ENCODE results near the gene ROPN1.
"Not testable (repeated sequence)": the region's sequence is repeated elsewhere in the genome, so short reads cannot be mapped to it uniquely, and the experiment has no call there.

ROPN1 gene

GRCh38 chr3:123979525-123980501 lies 12.1 kb downstream of the ROPN1 start:
- peaks cover 41% of the 10 kb centered on the region for H3K27me3 Mint-ChIP-seq (ENCODE audit: low read depth)
- H3K4me1 Mint-ChIP-seq (ENCODE audit: low read depth); H3K27ac Mint-ChIP-seq; H3K9me3 Mint-ChIP-seq; DNase-seq (ENCODE audit: low spot score); H3K4me3 Mint-ChIP-seq; H3K36me3 Mint-ChIP-seq (ENCODE audit: low read depth): not testable (repeated sequence)

- H3K36me3 Mint-ChIP-seq (ENCODE audit: low read depth); H3K4me1 Mint-ChIP-seq (ENCODE audit: low read depth); H3K4me3 Mint-ChIP-seq; DNase-seq (ENCODE audit: low spot score); H3K9me3 Mint-ChIP-seq; H3K27ac Mint-ChIP-seq: not testable (repeated sequence)
- peaks cover 35% of the 10 kb centered on the region for H3K27me3 Mint-ChIP-seq (ENCODE audit: low read depth)
Measured at GRCh38 chr3:123976904-123977303, 15.0 kb downstream of the ROPN1 start.

- not testable (repeated sequence) for DNase-seq (ENCODE audit: low spot score); H3K36me3 Mint-ChIP-seq (ENCODE audit: low read depth); H3K4me1 Mint-ChIP-seq (ENCODE audit: low read depth); H3K27ac Mint-ChIP-seq; H3K9me3 Mint-ChIP-seq; H3K4me3 Mint-ChIP-seq
- peaks cover 34% of the 10 kb centered on the region for H3K27me3 Mint-ChIP-seq (ENCODE audit: low read depth)
Measured at GRCh38 chr3:123976181-123976898, 15.6 kb downstream of the ROPN1 start.

- peaks cover 28% of the 10 kb centered on the region for H3K27me3 Mint-ChIP-seq (ENCODE audit: low read depth)
- H3K9me3 Mint-ChIP-seq; H3K4me1 Mint-ChIP-seq (ENCODE audit: low read depth); H3K27ac Mint-ChIP-seq; DNase-seq (ENCODE audit: low spot score); H3K4me3 Mint-ChIP-seq; H3K36me3 Mint-ChIP-seq (ENCODE audit: low read depth): not testable (repeated sequence)
Measured at GRCh38 chr3:123975030-123975429, 16.9 kb downstream of the ROPN1 start.

- Mint-ChIP-seq H3K27ac (no peak overlapping the region), H3K36me3 (ENCODE audit: low read depth) (no peaks in the 10 kb centered on the region), H3K4me3 (no peak overlapping the region), H3K4me1 (ENCODE audit: low read depth) (no peaks in the 10 kb centered on the region), H3K9me3 (no peaks in the 10 kb centered on the region), H3K27me3 (ENCODE audit: low read depth) (peaks cover 49% of the 10 kb centered on the region)
- DNase-seq (ENCODE audit: low spot score), result no peak
Measured at GRCh38 chr3:123971406-123971805, 20.5 kb downstream of the ROPN1 start.

- not testable (repeated sequence) for H3K9me3 Mint-ChIP-seq; DNase-seq (ENCODE audit: low spot score); H3K4me1 Mint-ChIP-seq (ENCODE audit: low read depth); H3K4me3 Mint-ChIP-seq; H3K36me3 Mint-ChIP-seq (ENCODE audit: low read depth); H3K27ac Mint-ChIP-seq
- peaks cover 61% of the 10 kb centered on the region for H3K27me3 Mint-ChIP-seq (ENCODE audit: low read depth)
Measured at GRCh38 chr3:123967260-123967659, 24.7 kb downstream of the ROPN1 start.

- peaks cover 62% of the 10 kb centered on the region for H3K27me3 Mint-ChIP-seq (ENCODE audit: low read depth)
- not testable (repeated sequence) for H3K4me3 Mint-ChIP-seq; DNase-seq (ENCODE audit: low spot score); H3K4me1 Mint-ChIP-seq (ENCODE audit: low read depth); H3K36me3 Mint-ChIP-seq (ENCODE audit: low read depth); H3K27ac Mint-ChIP-seq; H3K9me3 Mint-ChIP-seq
Measured at GRCh38 chr3:123966799-123967198, 25.1 kb downstream of the ROPN1 start.

GRCh38 chr3:123964793-123965192 lies 27.1 kb downstream of the ROPN1 start:
- not testable (repeated sequence) for H3K27ac Mint-ChIP-seq; H3K4me3 Mint-ChIP-seq; H3K4me1 Mint-ChIP-seq (ENCODE audit: low read depth); H3K36me3 Mint-ChIP-seq (ENCODE audit: low read depth); H3K9me3 Mint-ChIP-seq; DNase-seq (ENCODE audit: low spot score)
- H3K27me3 Mint-ChIP-seq (ENCODE audit: low read depth), result peaks cover 55% of the 10 kb centered on the region

- Mint-ChIP-seq H3K27me3 (ENCODE audit: low read depth) (peaks cover 33% of the 10 kb centered on the region), H3K36me3 (ENCODE audit: low read depth) (peaks cover 2% of the 10 kb centered on the region), H3K27ac (peak overlapping the region; percentile 95), H3K4me1 (ENCODE audit: low read depth) (peaks cover 22% of the 10 kb centered on the region), H3K9me3 (no peaks in the 10 kb centered on the region), H3K4me3 (peak overlapping the region; percentile 96)
- DNase-seq (ENCODE audit: low spot score), result no peak
Measured at GRCh38 chr3:123961508-123961856, 30.4 kb downstream of the ROPN1 start.

- peaks cover 31% of the 10 kb centered on the region for H3K27me3 Mint-ChIP-seq (ENCODE audit: low read depth)
- peak within 1 kb of the TSS; percentile 95 for H3K27ac Mint-ChIP-seq
Measured at GRCh38 chr3:123960781-123961507, 31.0 kb downstream of the ROPN1 start, which contains the start of gene CCDC14. CCDC14 (minus strand) TSS chr3:123961229; CDS start chr3:123961173, 56 bp downstream.

GRCh38 chr3:123953735-123954134 lies 38.2 kb downstream of the ROPN1 start:
- H3K27ac Mint-ChIP-seq, result no peak overlapping the region
- no peak for DNase-seq (ENCODE audit: low spot score)
- H3K36me3 Mint-ChIP-seq (ENCODE audit: low read depth), result peaks cover 31% of the 10 kb centered on the region
- no peaks in the 10 kb centered on the region for H3K9me3 Mint-ChIP-seq
- no peak overlapping the region for H3K4me3 Mint-ChIP-seq
- peaks cover 8% of the 10 kb centered on the region for H3K4me1 Mint-ChIP-seq (ENCODE audit: low read depth)
- no peaks in the 10 kb centered on the region for H3K27me3 Mint-ChIP-seq (ENCODE audit: low read depth)

More at GRCh38 chr3:123960781-123961507, 31.0 kb downstream of the ROPN1 start, which contains the start of gene CCDC14:
- Mint-ChIP-seq H3K4me3 (peak within 1 kb of the TSS; percentile 96), H3K36me3 (ENCODE audit: low read depth) (peaks cover 2% of the 10 kb centered on the region), H3K9me3 (no peaks in the 10 kb centered on the region), H3K4me1 (ENCODE audit: low read depth) (peaks cover 22% of the 10 kb centered on the region)
- DNase-seq (ENCODE audit: low spot score), result peak; percentile 83

- no peak overlapping the region for H3K27ac Mint-ChIP-seq
- H3K36me3 Mint-ChIP-seq (ENCODE audit: low read depth), result peaks cover 34% of the 10 kb centered on the region
- DNase-seq (ENCODE audit: low spot score), result no peak
- no peaks in the 10 kb centered on the region for H3K9me3 Mint-ChIP-seq
- H3K4me3 Mint-ChIP-seq, result no peak overlapping the region
- H3K27me3 Mint-ChIP-seq (ENCODE audit: low read depth), result no peaks in the 10 kb centered on the region
- H3K4me1 Mint-ChIP-seq (ENCODE audit: low read depth), result peaks cover 3% of the 10 kb centered on the region
Measured at GRCh38 chr3:123952844-123953520, 38.9 kb downstream of the ROPN1 start.
